Measurements from ENCODE around the gene NTN1.

The NTN1 gene

GRCh38 chr17:9237053-9237410 is 215.7 kb downstream of the NTN1 start:
- DNase-seq, result no peak

DNA sequence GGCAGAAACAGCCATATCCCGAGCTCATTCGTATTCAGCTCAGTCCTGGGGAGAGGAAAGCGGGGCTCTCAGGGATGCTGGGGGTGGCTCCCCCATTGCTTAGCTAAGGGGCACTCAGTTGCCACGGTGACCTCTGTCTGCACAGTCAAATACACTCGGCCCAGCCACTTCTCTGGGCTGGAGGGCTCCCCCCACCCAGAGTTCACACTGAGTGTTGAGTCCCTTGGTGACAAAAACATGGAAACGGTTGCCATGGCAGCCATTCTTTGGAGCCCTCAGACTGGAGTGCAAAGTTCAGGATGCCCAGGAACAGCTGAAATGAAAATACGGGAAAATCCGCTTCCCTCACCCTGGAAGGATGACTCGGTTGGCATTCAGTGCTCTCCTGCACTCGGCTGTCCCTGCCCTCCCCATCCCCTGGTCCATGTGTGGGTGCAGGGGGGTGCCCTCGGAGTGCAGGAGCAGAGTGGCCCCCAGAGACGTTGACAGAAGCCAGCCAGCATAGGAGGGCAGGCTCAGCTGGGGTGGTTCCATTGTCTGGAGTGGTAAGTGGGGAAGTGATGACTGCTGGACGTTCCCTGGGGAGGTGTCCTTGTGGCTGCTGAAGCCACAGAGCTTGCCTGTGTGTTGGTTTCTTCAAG is 216.5 kb downstream of the NTN1 start:
- no peak for DNase-seq

GRCh38 chr17:9238340-9239245 is 217.3 kb downstream of the NTN1 start:
- no peak for DNase-seq

GRCh38 chr17:9239246-9239792 is 218.0 kb downstream of the NTN1 start:
- no peak for DNase-seq

DNA sequence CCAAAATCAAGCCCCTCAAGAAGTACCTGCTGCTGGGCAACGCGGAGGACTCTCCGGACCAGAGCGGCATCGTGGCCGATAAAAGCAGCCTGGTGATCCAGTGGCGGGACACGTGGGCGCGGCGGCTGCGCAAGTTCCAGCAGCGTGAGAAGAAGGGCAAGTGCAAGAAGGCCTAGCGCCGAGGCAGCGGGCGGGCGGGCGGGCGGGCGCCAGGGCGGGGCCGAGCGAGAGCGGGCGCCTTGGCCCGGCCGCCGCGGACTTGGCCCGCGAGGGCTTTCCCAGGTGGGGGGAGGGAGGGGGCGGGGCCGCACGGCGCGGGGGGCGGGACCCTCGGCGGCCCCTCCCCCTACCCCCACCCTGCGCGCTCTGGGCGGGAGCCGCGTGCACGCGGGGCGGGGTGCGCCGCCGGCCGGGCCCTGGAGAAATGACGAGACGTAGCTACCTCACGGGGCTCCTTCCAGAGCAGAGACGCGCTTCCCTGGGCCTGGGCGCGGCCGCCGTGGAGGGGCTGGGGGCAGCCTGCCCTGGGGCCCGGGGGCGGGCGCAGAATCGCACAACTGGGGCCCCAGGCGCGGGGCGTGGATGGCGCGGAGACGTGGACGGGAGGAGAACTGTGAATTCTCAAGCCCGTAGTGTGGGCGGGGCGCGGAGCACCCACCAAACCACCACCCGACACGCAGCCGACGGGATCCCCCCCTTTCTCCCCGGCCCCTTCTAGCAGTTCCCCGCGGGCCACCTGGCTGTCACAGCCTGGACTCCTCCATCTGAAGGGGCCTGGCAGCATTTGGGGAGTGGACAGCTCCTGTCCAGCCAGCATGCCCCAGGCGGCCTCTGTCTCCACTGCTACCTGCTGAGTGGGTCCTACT is 218.7 kb downstream of the NTN1 start:
- DNase-seq, result no peak

GRCh38 chr17:9240659-9241370 is 219.5 kb downstream of the NTN1 start:
- no peak for DNase-seq

DNA sequence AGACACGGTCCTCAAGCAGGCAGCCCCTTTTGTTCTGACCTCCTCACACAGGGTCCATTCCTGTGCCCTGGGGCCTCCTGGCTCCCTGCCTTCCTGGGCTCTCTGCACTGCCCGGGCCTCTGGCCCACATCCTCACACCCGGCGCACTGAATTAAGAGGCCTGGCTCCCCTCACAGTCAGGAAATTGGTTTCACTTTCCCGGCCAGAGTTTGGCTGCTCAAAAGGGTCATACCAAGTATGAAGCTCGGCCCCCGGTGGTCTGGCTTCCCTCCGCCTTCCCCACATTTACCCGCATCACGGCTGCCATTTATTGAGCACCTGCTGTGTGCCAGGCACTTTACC is 220.0 kb downstream of the NTN1 start:
- no peak for DNase-seq

DNA sequence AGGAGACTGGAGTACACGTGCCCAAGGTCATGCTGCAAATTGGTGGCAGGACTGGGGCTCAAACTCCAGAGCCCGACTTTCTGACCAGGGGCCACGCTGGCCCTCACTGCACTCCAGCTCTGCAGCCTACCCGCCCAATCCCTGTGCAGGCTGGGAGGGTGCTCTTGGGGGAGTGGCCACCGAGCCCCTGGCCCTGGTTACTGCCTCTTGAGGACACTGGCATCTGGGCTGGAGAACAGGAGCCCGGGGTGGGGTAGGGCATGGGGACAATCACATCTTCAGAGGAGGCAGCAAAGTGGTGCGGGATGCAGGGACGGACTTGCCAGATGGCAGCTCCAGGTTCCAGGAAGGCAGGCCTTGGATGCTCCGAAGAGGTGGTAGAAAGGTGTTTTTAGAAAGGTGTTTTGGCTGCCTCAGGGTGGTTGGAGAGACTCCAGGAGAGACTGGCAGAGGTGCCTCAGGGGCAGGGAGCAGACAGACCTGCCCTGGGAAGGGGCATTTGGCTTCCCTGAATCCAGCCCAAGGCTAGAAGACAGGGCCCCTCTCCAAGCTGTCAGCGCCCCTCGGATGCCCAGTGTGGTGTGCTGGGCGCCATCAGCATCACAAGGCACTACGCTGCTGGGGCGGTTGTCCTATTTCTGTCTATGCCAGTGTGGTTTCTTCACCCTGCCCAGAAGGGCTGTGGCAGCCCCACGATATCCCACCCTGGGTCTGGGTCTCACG is 220.6 kb downstream of the NTN1 start:
- no peak for DNase-seq

DNA sequence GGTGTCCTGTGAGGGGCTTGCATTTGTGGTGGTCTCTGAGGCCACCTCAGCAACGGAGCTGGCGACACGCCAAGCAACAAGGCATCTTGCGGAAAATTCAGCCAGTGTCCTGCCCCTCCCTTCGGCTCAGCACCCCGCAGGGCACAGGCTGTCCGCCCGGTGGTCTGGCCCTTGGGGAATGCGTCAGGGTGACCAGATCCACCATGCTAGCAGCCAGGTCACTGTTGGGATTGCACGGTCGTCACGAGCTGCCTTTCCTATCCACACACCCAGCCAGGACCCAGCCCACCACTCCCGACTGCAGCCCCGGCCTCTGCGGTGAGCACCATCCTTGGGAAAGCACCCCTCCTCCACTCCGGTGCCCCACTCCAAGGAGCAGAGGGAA is 221.2 kb downstream of the NTN1 start:
- no peak for DNase-seq

GRCh38 chr17:9242983-9243382 is 221.7 kb downstream of the NTN1 start:
- DNase-seq, result no peak

GRCh38 chr17:9244066-9245052 is 223.0 kb downstream of the NTN1 start:
- DNase-seq, result no peak

DNA sequence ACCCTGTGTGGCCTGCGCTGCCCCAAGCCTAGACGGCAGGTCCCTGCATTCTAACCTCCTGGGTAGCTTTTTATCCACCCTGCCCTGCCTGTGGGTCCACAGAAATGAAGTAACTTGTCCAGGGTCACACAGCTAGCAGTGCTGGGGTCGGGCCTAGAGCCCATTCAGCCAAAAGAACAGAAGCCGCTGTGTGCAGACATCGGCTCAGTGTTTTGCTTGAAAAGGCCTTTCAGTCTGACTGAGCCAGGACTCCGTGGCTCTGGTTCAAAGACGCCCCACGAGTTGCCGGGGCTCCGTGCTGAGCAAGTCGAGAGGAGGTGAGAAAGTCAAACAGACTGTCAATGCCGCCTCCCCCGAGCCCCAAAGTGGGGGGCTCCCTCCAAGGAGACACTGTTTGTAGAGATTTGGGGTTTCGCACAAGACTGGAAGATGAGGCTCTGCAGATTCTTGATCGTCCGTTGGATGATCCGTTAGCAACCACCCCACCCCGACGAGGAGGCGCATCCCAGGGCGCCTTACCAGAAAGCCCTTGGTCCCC is 226.2 kb downstream of the NTN1 start:
- DNase-seq, result no peak

GRCh38 chr17:9249245-9249953 is 228.1 kb downstream of the NTN1 start:
- no peak for DNase-seq

- DNase-seq, result no peak
Measured at GRCh38 chr17:9251273-9251672, 230.0 kb downstream of the NTN1 start.

DNA sequence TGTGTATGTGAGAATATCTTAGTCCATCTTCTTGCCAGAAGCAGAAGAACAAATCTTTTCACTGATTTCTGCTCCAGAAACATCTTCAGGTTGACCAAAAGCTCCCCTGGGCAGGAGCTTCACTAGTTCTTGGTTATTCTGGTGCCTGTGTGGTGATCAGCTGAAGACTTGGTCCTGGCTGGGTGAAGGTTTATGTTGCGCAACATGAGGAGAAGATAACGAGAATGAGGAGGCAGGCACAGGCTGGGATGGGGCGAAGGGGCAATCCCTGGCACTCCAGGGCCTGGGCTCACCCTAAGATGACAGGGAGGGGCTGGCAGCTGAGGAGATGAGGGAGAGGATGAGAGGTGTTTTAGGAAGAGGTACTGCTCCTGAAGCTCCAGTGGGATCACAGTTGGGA is 232.0 kb downstream of the NTN1 start:
- no peak for DNase-seq

- no peak for DNase-seq
Measured at GRCh38 chr17:9254841-9255240, 233.5 kb downstream of the NTN1 start.

GRCh38 chr17:9255833-9256232 is 234.5 kb downstream of the NTN1 start:
- no peak for DNase-seq

DNA sequence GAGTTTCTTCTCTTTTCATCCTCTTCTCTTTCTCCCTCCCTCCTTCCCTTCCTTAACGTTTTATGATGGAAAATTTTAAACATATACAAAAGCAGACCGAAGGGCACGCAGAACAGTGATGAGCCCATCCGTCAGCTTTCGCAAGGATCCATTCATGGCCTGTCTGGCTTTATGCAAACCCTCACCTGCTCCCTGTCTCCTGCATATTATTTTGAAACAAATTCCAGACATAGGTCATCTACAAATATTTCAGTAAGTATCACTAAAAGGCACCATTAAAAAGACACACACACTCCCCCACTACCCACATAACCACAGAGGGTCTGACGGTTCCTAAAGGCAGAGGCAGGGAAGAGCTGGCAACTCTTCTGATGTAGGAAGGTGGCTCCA is 235.0 kb downstream of the NTN1 start:
- no peak for DNase-seq

DNA sequence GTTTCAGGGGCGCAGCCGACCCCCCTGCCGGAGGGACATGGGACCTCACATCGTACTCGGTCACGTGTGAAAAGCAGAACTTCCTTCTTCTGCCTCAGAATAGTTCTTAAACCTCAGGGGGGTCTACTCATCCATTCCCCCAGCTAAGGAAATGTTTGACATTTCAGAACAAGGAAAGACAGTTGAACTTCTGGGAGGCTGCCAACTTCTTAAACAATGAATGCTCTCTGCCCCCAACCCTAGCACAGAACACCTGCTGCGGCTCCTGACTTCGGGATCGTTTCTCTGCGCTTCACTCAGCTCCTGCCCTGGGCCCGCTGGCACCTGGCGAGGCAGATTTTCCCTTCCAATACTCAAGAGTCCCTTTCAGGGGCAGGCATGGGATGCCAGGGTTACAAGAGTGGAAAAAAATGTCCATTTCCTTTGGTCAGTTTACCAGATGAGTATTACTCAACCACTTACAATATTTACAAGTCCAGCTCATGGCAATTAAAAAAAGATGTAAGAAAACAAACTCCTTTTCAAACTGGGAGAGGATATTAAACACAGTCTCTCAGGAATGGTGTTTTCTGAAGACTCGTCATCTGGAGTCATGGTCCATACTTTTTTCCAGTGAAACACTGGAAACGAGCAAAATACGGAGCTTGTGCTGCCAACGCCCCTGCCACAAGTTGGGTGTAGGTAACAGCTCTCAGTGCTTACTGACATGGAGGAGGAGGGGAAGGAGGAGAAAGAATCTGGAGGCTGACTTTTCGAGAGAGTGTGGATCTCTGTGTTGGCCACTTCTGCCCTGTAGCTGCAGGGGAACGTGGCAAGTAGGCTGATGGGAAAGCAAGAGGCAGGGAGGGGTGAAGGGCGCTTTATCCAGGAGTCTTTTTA is 235.7 kb downstream of the NTN1 start:
- DNase-seq, result peak; percentile 73
